ENCODE measurements around the gene FABP3.

DNA sequence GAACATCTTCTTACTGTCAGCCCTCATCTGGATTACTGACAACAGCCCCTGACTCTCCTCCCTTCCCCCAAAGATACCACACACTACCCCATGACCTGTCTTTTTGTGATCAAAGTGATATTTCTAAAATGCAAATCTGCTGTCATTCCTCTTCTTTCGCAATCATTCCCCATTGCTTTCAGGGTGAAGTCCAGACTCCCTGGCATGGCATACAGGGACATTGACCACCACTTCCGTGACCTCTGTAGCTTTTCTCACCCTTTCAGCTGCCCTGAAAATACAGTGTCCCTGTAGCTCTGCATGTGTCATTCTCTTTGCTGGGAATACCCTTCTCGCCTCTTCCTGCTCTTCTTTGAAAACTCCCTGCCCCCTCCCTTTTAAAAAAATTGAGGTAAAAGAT, 44.3 kb upstream of the FABP3 start:
- no peak for TF ChIP-seq SMYD3 (CRISPR knock-in tag; IDR thresholded peaks at IDR 0.05)
- TF ChIP-seq MLXIP (CRISPR knock-in tag; IDR thresholded peaks at IDR 0.05; ENCODE audit: borderline replicate concordance), result no peak
- TF ChIP-seq ZMYM2 (CRISPR knock-in tag; IDR thresholded peaks at IDR 0.05), result no peak
- no peak for TF ChIP-seq MTA3 (CRISPR knock-in tag; IDR thresholded peaks at IDR 0.05)
- TF ChIP-seq YY1 (IDR thresholded peaks at IDR 0.05; ENCODE audit: insufficient read depth, insufficient replicate concordance, low read depth, low read length), result no peak
- TF ChIP-seq, protein P1, sequence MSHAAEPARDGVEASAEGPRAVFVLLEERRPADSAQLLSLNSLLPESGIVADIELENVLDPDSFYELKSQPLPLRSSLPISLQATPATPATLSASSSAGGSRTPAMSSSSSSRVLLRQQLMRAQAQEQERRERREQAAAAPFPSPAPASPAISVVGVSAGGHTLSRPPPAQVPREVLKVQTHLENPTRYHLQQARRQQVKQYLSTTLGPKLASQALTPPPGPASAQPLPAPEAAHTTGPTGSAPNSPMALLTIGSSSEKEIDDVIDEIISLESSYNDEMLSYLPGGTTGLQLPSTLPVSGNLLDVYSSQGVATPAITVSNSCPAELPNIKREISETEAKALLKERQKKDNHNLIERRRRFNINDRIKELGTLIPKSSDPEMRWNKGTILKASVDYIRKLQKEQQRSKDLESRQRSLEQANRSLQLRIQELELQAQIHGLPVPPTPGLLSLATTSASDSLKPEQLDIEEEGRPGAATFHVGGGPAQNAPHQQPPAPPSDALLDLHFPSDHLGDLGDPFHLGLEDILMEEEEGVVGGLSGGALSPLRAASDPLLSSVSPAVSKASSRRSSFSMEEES (CRISPR knock-in tag; IDR thresholded peaks at IDR 0.05), result peak; percentile 97
